ENCODE results near the gene MAP2K1. TPM values are rescaled to one million over a fixed set of nuclear protein-coding genes. Genes with fewer than 3 reads are reported as not detected.

Gene MAP2K1
- total RNA-seq, 4 donors from 2014 or later, result 29.0 to 53.4 (median 45.3) TPM

DNA sequence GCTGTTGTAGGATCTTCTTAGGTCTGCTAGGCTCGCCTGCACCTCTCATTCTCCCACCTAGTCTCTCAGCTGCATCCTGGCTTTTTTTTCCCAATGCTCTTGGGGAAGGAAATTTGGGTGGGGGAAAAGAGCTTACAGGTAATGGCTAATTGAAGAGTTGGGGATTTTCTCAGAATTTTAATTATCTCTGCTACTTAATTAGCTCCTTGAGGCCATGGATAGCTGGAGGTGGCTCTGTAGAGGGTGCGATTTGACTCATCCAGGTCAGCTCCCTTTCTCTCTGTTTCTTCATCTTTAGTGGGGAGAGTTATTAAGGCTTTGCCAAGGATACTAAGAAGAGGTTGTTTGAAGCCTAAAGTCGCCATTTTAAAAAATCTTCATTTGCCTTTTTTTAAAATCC is 88.3 kb downstream of the MAP2K1 start:
- no peak for TF ChIP-seq POLR2A (IDR thresholded peaks at IDR 0.05)
- TF ChIP-seq, protein P1, sequence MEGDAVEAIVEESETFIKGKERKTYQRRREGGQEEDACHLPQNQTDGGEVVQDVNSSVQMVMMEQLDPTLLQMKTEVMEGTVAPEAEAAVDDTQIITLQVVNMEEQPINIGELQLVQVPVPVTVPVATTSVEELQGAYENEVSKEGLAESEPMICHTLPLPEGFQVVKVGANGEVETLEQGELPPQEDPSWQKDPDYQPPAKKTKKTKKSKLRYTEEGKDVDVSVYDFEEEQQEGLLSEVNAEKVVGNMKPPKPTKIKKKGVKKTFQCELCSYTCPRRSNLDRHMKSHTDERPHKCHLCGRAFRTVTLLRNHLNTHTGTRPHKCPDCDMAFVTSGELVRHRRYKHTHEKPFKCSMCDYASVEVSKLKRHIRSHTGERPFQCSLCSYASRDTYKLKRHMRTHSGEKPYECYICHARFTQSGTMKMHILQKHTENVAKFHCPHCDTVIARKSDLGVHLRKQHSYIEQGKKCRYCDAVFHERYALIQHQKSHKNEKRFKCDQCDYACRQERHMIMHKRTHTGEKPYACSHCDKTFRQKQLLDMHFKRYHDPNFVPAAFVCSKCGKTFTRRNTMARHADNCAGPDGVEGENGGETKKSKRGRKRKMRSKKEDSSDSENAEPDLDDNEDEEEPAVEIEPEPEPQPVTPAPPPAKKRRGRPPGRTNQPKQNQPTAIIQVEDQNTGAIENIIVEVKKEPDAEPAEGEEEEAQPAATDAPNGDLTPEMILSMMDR (IDR thresholded peaks at IDR 0.05), result no peak
- intact Hi-C loops (cut with DNase I), result no loop called here
- Histone ChIP-seq H3K9me3 (no peaks in the 10 kb centered on the region), H3K36me3 (no peaks in the 10 kb centered on the region), H3K4me3 (no peak overlapping the region), H3K27ac (no peak overlapping the region), H3K4me1 (peaks cover 0 to 5% (median 0%) of the 10 kb centered on the region in 3 donors), H3K27me3 (no peaks in the 10 kb centered on the region)
- no peak for DNase-seq
- WGBS, 2 donors, result 81 to 90% methylated on average over 3 of the region's 3 CpGs

DNA sequence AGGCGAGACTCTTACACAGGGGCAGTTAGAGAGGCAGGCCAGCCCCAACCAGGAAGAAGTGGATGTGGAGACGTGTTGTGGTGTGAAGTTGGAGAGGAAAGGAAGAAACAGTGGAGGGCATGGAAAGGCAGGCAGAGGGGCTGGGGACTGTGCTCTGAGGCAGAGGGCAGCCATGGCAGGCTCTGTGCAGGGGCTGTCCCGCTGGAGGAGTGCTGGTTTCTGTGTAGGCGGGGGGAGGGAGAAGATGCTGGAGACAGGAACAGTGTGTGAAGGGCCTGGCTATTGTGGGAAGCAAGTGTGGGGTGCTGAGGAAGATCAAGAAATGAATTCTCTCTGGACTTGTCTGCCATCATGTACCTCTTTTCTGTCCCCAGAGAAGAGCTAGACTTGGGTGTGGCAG is 89.8 kb downstream of the MAP2K1 start:
- intact Hi-C loops (cut with DNase I), result no loop called here
- Histone ChIP-seq H3K27me3 (no peaks in the 10 kb centered on the region), H3K9me3 (no peaks in the 10 kb centered on the region), H3K36me3 (peaks cover 0 to 5% (median 0%) of the 10 kb centered on the region in 3 donors), H3K27ac (no peak overlapping the region), H3K4me1 (peaks cover 0 to 5% (median 0%) of the 10 kb centered on the region in 3 donors), H3K4me3 (no peak overlapping the region)
- TF ChIP-seq, protein P1 (IDR thresholded peaks at IDR 0.05), result no peak
- TF ChIP-seq POLR2A (IDR thresholded peaks at IDR 0.05), result no peak
- 82 to 88% methylated on average over 4 of the region's 4 CpGs for WGBS, 2 donors
- no peak for DNase-seq

DNA sequence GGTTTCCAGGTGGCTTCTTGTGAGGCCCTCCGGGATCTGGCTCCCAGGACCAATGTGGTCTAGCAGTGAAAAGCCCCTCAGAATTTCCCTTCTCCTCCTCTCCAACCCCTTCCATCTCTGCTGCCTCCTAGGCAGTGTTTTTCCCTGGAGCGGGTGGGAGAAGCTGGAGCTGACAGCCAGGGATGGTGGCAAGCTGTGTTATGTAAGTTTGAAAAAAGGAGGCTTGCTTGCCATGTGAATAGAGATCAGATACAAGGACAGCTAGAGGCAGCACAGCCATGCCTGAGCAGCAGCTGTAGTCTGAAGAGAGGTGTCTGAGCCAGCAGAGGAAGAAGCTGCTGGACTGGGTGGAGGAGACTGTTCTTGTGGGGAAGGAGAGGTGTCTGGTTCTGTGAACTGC is 90.3 kb downstream of the MAP2K1 start:
- no peak for TF ChIP-seq POLR2A (IDR thresholded peaks at IDR 0.05)
- Histone ChIP-seq H3K9me3 (no peaks in the 10 kb centered on the region), H3K27me3 (no peaks in the 10 kb centered on the region), H3K4me3 (no peak overlapping the region), H3K4me1 (peaks cover 0 to 5% (median 0%) of the 10 kb centered on the region in 3 donors), H3K27ac (no peak overlapping the region), H3K36me3 (peaks cover 0 to 10% (median 0%) of the 10 kb centered on the region in 3 donors)
- WGBS, 2 donors, result 80 to 100% methylated on average over 1 of the region's 2 CpGs
- intact Hi-C loops (cut with DNase I), result no loop called here
- DNase-seq, result no peak

DNA sequence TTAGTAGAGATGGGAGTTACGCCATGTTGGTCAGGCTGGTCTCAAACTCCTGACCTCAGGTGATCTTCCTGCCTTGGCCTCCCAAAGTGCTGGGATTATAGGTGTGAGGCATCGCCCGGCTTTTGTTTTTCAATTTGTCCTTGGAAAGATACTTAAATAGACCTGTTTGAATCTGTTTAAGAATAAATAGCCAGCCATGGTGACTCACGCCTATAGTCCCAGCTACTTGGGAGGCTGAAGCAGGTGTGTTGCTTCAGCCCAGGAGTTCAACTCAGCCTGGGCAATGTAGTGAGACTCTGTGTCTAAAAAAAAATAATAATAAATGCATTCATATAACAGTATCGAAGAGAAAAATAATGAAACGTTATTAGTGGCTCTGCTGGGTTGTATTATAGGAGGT is 93.6 kb downstream of the MAP2K1 start:
- Histone ChIP-seq H3K9me3 (no peaks in the 10 kb centered on the region), H3K4me1 (no peaks in the 10 kb centered on the region), H3K4me3 (no peak overlapping the region), H3K27me3 (no peaks in the 10 kb centered on the region), H3K27ac (peak overlapping the region in 2 of 4 donors; percentile 43 to 45), H3K36me3 (peaks cover 0 to 34% (median 9%) of the 10 kb centered on the region in 3 donors)
- WGBS, 2 donors, result 75 to 79% methylated on average over 6 of the region's 6 CpGs
- TF ChIP-seq, protein P1 (IDR thresholded peaks at IDR 0.05), result no peak
- no peak for TF ChIP-seq POLR2A (IDR thresholded peaks at IDR 0.05)
- intact Hi-C loops (cut with DNase I), result no loop called here
- no peak for DNase-seq

DNA sequence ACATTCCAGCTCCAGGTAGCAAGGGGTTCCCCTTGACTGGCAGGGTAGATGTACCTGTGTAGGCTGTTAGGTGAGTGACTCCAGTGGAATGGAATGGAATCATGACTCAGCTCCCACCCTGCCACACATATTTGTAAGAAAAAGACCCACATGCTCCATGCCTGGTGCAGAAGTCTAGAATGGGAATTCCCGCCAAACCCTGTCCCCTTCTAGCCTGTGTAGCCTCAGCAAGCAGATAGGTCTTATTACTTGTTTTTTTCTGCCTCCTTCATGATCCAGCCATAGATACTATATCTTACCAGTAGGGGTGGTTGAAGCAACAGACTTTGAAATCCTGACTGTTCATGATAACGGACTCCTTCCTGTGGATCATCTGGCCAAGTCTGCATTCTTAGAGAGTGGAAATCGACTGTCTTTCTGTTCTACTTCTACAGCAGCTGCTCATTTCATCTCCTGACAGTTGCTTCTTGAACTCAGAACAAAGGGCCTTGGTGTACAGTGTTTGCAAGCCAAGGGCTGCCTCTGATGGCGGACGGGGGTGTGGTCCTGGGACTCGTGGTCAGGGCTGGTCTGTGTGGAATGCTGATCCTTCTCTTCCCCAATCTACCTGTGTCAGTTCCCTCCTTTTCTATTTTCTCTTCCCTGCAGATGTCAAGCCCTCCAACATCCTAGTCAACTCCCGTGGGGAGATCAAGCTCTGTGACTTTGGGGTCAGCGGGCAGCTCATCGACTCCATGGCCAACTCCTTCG is 94.6 kb downstream of the MAP2K1 start:
- 79 to 86% methylated on average over 7 to 10 of the region's 10 CpGs for WGBS, 2 donors

More for the DNA sequence above, 94.6 kb downstream of the MAP2K1 start:
- Histone ChIP-seq H3K36me3 (peaks cover 0 to 44% (median 12%) of the 10 kb centered on the region in 3 donors), H3K27me3 (no peaks in the 10 kb centered on the region), H3K4me1 (no peaks in the 10 kb centered on the region), H3K4me3 (no peak overlapping the region), H3K27ac (peak overlapping the region in 1 of 4 donors; percentile 45), H3K9me3 (no peaks in the 10 kb centered on the region)
- no peak for TF ChIP-seq POLR2A (IDR thresholded peaks at IDR 0.05)
- TF ChIP-seq, protein P1 (IDR thresholded peaks at IDR 0.05), result no peak
- intact Hi-C loops (cut with DNase I), result no loop called here
- DNase-seq, result no peak
